Chondrocyte (in vitro differentiated cells): Measurements from ENCODE around the gene EREG. TPM values are rescaled to one million over a fixed set of nuclear protein-coding genes. Genes with fewer than 3 reads are reported as not detected.

Experiments used
- DNase-seq: peaks from one replicate; pipeline ENCODE4 v3.0.0; 2021; ENCODE audit warnings: mixed read lengths, low spot score
- H3K27ac Mint-ChIP-seq: one replicate; pipeline ENCODE4 v1.8.0; 2021; ENCODE audit warnings: mild to moderate bottlenecking, moderate library complexity, mixed read lengths; ENCODE audit not compliant: unreplicated experiment
- H3K27me3 Mint-ChIP-seq: 2 replicates; pipeline ENCODE4 v1.8.0; 2021; ENCODE audit warnings: low read depth, mixed read lengths
- H3K36me3 Mint-ChIP-seq: 2 replicates; pipeline ENCODE4 v1.8.0; 2021; ENCODE audit warnings: low read depth, mixed read lengths
- H3K4me1 Mint-ChIP-seq: 2 replicates; pipeline ENCODE4 v1.8.0; 2021; ENCODE audit warnings: low read depth, mild to moderate bottlenecking, mixed read lengths
- H3K4me3 Mint-ChIP-seq: one replicate; pipeline ENCODE4 v1.8.0; 2021; ENCODE audit warnings: mild to moderate bottlenecking, moderate library complexity, mixed read lengths; ENCODE audit not compliant: unreplicated experiment
- H3K9me3 Mint-ChIP-seq: 2 replicates; pipeline ENCODE4 v1.8.0; 2021; ENCODE audit warnings: low read depth, mixed read lengths
- total RNA-seq: library from RNA; stranded (reverse); gene quantifications from 3 replicates; pipeline ENCODE4 v1.2.1, GENCODE V29; 2021
- TF ChIP-seq, protein P1 (sequence below): fragments of 200-600 bp; sonication (generic); IDR thresholded peaks from 2 replicates; pipeline ENCODE4 v1.5.0; 2021; ENCODE audit warnings: antibody characterized with exemption, mild to moderate bottlenecking, moderate library complexity

The EREG gene
- total RNA-seq, 1 donor from 2014 or later = not detected

DNA sequence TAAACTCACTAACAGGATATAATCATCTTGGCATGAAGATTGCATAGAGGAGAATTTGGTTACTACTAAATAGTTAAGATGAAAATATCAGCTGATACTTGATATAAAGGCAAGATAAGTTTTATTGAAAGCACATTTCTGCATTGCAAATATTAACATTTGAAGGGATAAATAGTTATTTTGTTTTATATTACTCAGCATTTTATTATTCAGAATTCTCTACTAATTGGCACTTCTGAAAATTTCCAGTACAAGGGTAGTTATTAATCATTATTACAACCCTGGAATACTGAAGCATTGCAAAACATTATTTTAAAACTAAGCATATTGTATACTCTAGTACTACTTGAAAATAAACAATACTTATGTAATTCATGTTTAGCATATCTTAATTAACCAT, 47.3 kb downstream of the EREG start:
- Mint-ChIP-seq H3K4me1 (peaks cover 4% of the 10 kb centered on the region), H3K4me3 (no peak overlapping the region), H3K27me3 (peaks cover 3% of the 10 kb centered on the region), H3K36me3 (no peaks in the 10 kb centered on the region), H3K27ac (no peak overlapping the region), H3K9me3 (no peaks in the 10 kb centered on the region)
- TF ChIP-seq, protein P1, sequence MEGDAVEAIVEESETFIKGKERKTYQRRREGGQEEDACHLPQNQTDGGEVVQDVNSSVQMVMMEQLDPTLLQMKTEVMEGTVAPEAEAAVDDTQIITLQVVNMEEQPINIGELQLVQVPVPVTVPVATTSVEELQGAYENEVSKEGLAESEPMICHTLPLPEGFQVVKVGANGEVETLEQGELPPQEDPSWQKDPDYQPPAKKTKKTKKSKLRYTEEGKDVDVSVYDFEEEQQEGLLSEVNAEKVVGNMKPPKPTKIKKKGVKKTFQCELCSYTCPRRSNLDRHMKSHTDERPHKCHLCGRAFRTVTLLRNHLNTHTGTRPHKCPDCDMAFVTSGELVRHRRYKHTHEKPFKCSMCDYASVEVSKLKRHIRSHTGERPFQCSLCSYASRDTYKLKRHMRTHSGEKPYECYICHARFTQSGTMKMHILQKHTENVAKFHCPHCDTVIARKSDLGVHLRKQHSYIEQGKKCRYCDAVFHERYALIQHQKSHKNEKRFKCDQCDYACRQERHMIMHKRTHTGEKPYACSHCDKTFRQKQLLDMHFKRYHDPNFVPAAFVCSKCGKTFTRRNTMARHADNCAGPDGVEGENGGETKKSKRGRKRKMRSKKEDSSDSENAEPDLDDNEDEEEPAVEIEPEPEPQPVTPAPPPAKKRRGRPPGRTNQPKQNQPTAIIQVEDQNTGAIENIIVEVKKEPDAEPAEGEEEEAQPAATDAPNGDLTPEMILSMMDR = no peak
- DNase-seq = no peak

DNA sequence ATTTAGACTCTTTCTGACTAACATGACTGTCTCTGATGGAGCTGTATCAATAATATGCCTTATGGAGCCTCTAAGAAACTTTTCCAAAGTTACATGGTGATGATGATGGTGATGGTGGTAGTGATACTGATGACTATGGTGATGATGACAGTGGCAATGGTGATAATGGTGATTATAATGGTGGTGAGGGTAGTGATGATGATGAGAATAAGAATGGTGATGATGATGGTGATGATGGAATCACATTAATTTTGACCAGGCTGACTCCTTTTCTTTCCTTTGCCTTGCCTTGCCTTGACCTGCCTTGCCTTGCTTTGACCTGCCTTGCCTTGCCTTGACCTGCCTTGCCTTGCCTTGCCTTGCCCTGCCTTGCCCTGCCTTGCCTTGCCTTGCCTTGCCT, 48.3 kb downstream of the EREG start:
- no peak for DNase-seq
- Mint-ChIP-seq H3K36me3 (no peaks in the 10 kb centered on the region), H3K4me3 (no peak overlapping the region), H3K27me3 (peaks cover 3% of the 10 kb centered on the region), H3K9me3 (no peaks in the 10 kb centered on the region), H3K27ac (no peak overlapping the region), H3K4me1 (peaks cover 8% of the 10 kb centered on the region)
- TF ChIP-seq, protein P1 = no peak

DNA sequence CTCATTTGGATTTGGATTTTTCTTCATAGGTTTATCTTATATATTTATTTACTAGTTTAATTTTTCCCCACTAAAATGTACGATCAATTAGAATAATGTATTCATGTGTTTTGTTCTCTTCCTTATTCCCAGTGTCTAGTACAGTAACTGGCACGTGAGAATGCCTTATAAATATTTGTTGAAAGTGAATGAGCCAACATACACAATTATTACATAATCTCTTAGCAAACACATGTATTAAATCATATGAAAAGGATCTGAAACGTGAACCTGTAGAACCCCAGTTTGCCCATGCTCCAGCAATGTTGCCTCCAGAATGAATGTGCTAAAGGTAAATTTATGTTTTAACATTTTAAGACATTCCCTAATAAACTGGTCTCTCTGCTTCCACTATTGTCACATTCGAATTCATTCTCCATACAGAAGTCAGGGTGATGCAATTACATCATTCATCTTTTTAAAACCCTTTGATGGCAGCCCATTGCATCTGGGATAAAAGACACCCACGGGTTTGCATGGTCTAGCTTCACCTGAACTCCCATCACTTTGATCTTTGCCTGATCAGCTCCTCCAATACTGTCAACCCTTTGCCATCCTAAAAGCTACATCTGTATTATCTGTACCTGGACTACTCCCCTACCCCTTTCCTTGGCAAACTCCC, 49.3 kb downstream of the EREG start:
- H3K9me3 Mint-ChIP-seq = no peaks in the 10 kb centered on the region
- H3K36me3 Mint-ChIP-seq = no peaks in the 10 kb centered on the region

DNA sequence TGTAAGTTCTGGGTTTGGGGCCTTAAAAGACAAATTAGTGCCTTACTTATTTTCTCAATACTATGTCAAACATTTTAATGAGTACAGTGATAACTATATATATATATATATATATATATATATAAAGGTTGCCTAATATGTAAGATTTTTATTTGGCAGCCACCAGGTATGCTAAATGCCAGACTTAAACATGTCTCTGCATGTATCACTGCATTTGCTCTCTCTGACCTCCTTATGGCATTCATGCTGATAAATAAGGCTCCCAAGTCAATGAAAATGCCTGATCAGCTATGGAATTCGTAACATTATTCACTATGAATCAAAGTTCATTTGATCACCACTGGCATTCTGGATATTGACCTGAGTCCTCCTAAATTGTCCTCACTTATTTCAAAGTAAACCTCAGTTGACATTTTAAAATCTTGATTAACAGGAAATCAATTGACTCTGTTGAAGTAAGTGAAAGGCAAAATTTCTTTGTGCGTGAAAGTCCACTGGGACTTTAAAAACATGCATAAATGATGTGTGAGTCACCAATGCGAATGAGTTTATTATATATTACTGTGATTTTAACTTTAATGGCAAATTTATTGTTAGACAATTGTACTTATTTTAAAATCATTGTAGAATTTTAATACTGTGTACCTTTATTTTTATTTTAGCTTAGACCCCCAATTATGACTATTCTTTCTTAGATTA, 50.8 kb downstream of the EREG start:
- H3K4me3 Mint-ChIP-seq = no peak overlapping the region
- peaks cover 9% of the 10 kb centered on the region for H3K4me1 Mint-ChIP-seq
- no peaks in the 10 kb centered on the region for H3K36me3 Mint-ChIP-seq
- H3K27me3 Mint-ChIP-seq = peaks cover 3% of the 10 kb centered on the region
- no peak for DNase-seq
- H3K9me3 Mint-ChIP-seq = no peaks in the 10 kb centered on the region
- TF ChIP-seq, protein P1 = no peak
- no peak overlapping the region for H3K27ac Mint-ChIP-seq

More for the DNA sequence above, 49.3 kb downstream of the EREG start:
- Mint-ChIP-seq H3K27me3 (peaks cover 3% of the 10 kb centered on the region), H3K27ac (no peak overlapping the region), H3K4me3 (no peak overlapping the region), H3K4me1 (peaks cover 13% of the 10 kb centered on the region)
- DNase-seq = no peak
- TF ChIP-seq, protein P1 = no peak

DNA sequence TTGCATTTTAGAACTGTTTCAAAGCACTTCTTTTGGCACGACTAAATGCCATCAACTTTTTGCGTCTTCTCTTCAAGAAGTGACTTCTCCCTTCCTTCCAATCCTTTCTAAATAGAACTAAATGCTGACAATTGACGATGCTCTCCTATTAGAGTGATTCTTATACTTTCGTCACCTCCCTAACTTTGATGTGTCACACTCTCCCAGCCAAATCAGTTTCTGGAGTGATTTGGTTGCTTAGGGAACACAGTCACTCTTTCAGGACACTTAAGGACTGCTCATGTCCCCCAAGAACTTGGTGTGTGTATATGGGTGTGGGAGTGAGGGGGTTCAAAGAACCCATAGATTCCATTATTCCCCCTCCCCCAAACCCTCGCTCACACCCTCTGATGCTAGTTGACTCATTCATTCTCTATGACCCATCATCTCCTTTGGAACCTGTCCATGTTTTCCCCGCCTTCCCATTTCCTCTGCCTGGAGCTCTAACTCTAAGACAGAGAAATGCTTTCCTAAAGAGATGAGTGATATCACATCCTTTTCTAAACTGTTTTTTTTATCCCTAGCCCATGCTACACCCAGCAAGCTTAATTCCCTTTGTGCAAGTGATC, 53.2 kb downstream of the EREG start:
- no peak overlapping the region for H3K27ac Mint-ChIP-seq
- TF ChIP-seq, protein P1 = no peak
- no peaks in the 10 kb centered on the region for H3K36me3 Mint-ChIP-seq
- DNase-seq = no peak
- H3K9me3 Mint-ChIP-seq = no peaks in the 10 kb centered on the region
- peaks cover 9% of the 10 kb centered on the region for H3K4me1 Mint-ChIP-seq
- H3K27me3 Mint-ChIP-seq = peaks cover 5% of the 10 kb centered on the region
- H3K4me3 Mint-ChIP-seq = no peak overlapping the region
